HEK293 (cell line): Measurements from ENCODE around the gene ZP4.

ENCODE experiments used
- CTCF ChIA-PET: fragments of 350-600 bp; formaldehyde crosslinking; extraction: SDS; loops from one replicate; lab custom pipeline; 2021; ENCODE audit warnings: antibody characterized with exemption; lab: Yijun Ruan, JAX
- POLR2A ChIA-PET: fragments of 300-600 bp; formaldehyde crosslinking; extraction: SDS; loops from one replicate; lab custom pipeline; 2020; ENCODE audit warnings: antibody characterized with exemption, inconsistent platforms; lab: Yijun Ruan, JAX
- H3K27ac ChIP-seq: fragments of 200-500 bp; sonication (Bioruptor generic); 2 replicates; pipeline ENCODE4 v1.5.1; 2014; ENCODE audit warnings: low read depth, low read length, control low read depth, inconsistent platforms; ENCODE audit errors: extremely low read depth
- H3K36me3 ChIP-seq, 2 experiments: fragments of 200-500 bp in 1 of 2; sonication (Bioruptor generic) in 1 of 2; 1 replicate in 1 of 2; 2 replicates in 1 of 2; pipeline ENCODE4 v1.5.1; 2014 to 2017; ENCODE audit warnings: inconsistent platforms in 2 of 2, low read length in 2 of 2; ENCODE audit not compliant: control insufficient read depth in 2 of 2, insufficient read depth in 1 of 2
- H3K4me1 ChIP-seq: fragments of 200-500 bp; sonication (Bioruptor generic); 2 replicates; pipeline ENCODE4 v1.5.1; 2014; ENCODE audit warnings: mild to moderate bottlenecking, low read length, inconsistent platforms; ENCODE audit not compliant: control insufficient read depth, insufficient read depth
- H3K4me3 ChIP-seq: 2 replicates; pipeline ENCODE4 v1.5.1; 2011; ENCODE audit warnings: low read depth, mild to moderate bottlenecking, control low read depth, low read length, moderate library complexity
- H3K9me3 ChIP-seq: fragments of 200-500 bp; sonication (Bioruptor generic); 2 replicates; pipeline ENCODE4 v1.5.1; 2014; ENCODE audit warnings: low read depth, low read length, inconsistent platforms; ENCODE audit not compliant: control insufficient read depth, insufficient read depth
- GLI2 ChIP-seq: fragments of 450-650 bp; formaldehyde crosslinking; IDR thresholded peaks from 2 replicates; pipeline ENCODE4; 2017; ENCODE audit warnings: missing biosample characterization, missing genetic modification characterization, low read depth, borderline replicate concordance
- KLF1 ChIP-seq: fragments of 450-650 bp; formaldehyde crosslinking; IDR thresholded peaks from 2 replicates; pipeline ENCODE4 v1.5.1; 2016; ENCODE audit warnings: missing biosample characterization, missing genetic modification characterization
- KLF8 ChIP-seq: fragments of 450-650 bp; formaldehyde crosslinking; IDR thresholded peaks from 2 replicates; pipeline ENCODE4 v1.5.1; 2016; ENCODE audit warnings: missing biosample characterization, missing genetic modification characterization
- RBAK ChIP-seq: fragments of 450-650 bp; formaldehyde crosslinking; IDR thresholded peaks from 2 replicates; pipeline ENCODE4 v1.5.1; 2016; ENCODE audit warnings: missing biosample characterization, missing genetic modification characterization
- REPIN1 ChIP-seq: fragments of 450-650 bp; formaldehyde crosslinking; IDR thresholded peaks from 2 replicates; pipeline ENCODE4 v1.5.1; 2017; ENCODE audit warnings: missing biosample characterization, missing genetic modification characterization, low read depth
- SCRT1 ChIP-seq: fragments of 450-650 bp; formaldehyde crosslinking; IDR thresholded peaks from 2 replicates; pipeline ENCODE4 v1.5.1; 2016; ENCODE audit warnings: missing biosample characterization, missing genetic modification characterization, borderline replicate concordance
- ZBTB17 ChIP-seq: fragments of 450-650 bp; formaldehyde crosslinking; IDR thresholded peaks from 2 replicates; pipeline ENCODE4 v1.5.1; 2016; ENCODE audit warnings: missing biosample characterization, missing genetic modification characterization
- ZBTB7A ChIP-seq: fragments of 450-650 bp; formaldehyde crosslinking; IDR thresholded peaks from 2 replicates; pipeline ENCODE4 v1.5.1; 2016; ENCODE audit warnings: low read depth, missing biosample characterization, missing genetic modification characterization
- ZNF530 ChIP-seq: fragments of 450-650 bp; formaldehyde crosslinking; IDR thresholded peaks from 2 replicates; pipeline ENCODE4 v1.5.1; 2016; ENCODE audit warnings: low read depth, missing biosample characterization, missing genetic modification characterization
- ZNF549 ChIP-seq: fragments of 450-650 bp; IDR thresholded peaks from 2 replicates; pipeline ENCODE4 v1.5.1; 2018; ENCODE audit warnings: missing biosample characterization, missing genetic modification characterization, mild to moderate bottlenecking, inconsistent platforms, moderate library complexity
- ZNF660 ChIP-seq: fragments of 450-650 bp; IDR thresholded peaks from 2 replicates; pipeline ENCODE4 v1.5.1; 2018; ENCODE audit warnings: missing biosample characterization, mild to moderate bottlenecking, missing genetic modification characterization
- TF ChIP-seq, protein P1 (sequence below): fragments of 450-650 bp; formaldehyde crosslinking; conservative IDR thresholded peaks from 2 replicates; pipeline ENCODE4 v1.5.1; 2016; ENCODE audit warnings: low read depth, missing biosample characterization, missing genetic modification characterization
- TF ChIP-seq, protein P2 (sequence below): fragments of 450-650 bp; formaldehyde crosslinking; IDR thresholded peaks from 2 replicates; pipeline ENCODE4 v1.5.1; 2016; ENCODE audit warnings: missing biosample characterization, missing genetic modification characterization
- TF ChIP-seq, protein P3 (sequence below): fragments of 450-650 bp; formaldehyde crosslinking; IDR thresholded peaks from 2 replicates; pipeline ENCODE4 v1.5.1; 2016; ENCODE audit warnings: missing biosample characterization, missing genetic modification characterization
- TF ChIP-seq, protein P4 (sequence below): fragments of 450-650 bp; formaldehyde crosslinking; IDR thresholded peaks from 2 replicates; pipeline ENCODE4 v1.5.1; 2016; ENCODE audit warnings: missing biosample characterization, missing genetic modification characterization
- TF ChIP-seq, protein P5 (sequence below): sonication (generic); formaldehyde crosslinking; IDR thresholded peaks from 2 replicates; pipeline ENCODE4 v1.8.1; 2022; ENCODE audit warnings: mild to moderate bottlenecking, moderate library complexity, missing genetic modification reagents
- TF ChIP-seq, protein P6 (sequence below): fragments of 450-650 bp; formaldehyde crosslinking; IDR thresholded peaks from 2 replicates; pipeline ENCODE4 v1.5.1; 2016; ENCODE audit warnings: missing biosample characterization, missing genetic modification characterization
- TF ChIP-seq, protein P7 (sequence below): fragments of 450-650 bp; formaldehyde crosslinking; IDR thresholded peaks from 2 replicates; pipeline ENCODE4 v1.5.1; 2016; ENCODE audit warnings: missing biosample characterization, missing genetic modification characterization
- TF ChIP-seq, protein P8 (sequence below): fragments of 450-650 bp; formaldehyde crosslinking; IDR thresholded peaks from 2 replicates; pipeline ENCODE4 v1.5.1; 2016; ENCODE audit warnings: missing biosample characterization, missing genetic modification characterization, low read depth

ZP4 gene

DNA sequence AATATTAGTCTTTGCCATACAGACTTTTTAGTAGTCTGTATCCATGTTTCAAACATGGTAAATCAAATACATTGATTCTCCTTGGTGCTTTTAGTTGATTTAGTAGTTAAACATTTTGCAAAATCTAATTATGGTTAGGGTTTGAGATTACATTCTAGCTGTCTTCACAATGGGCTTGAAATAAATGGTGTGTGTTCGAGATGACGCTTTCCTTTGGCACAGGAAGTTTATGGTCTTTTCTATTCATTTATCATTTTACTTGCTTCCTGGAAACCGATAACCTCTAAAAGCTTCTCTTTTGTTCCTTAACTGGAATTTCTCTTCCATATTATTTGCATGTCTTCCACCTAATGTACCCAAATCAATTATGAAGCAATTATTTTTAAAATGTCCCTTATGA is 38.4 kb downstream of the ZP4 start:
- no peaks in the 10 kb centered on the region for H3K36me3 ChIP-seq
- ChIA-PET POLR2A (no interaction called here), CTCF (interaction anchor here (0.5 to 7.4 kb wide), 21 partner anchors 11 to 1888 kb away, joined by 3 to 120 read pairs (median 5); no protein-coding TSS in a partner anchor)
- no peaks in the 10 kb centered on the region for H3K9me3 ChIP-seq
- no peak for TF ChIP-seq ZBTB7A (tag by site-specific recombination)
- TF ChIP-seq, protein P1, sequence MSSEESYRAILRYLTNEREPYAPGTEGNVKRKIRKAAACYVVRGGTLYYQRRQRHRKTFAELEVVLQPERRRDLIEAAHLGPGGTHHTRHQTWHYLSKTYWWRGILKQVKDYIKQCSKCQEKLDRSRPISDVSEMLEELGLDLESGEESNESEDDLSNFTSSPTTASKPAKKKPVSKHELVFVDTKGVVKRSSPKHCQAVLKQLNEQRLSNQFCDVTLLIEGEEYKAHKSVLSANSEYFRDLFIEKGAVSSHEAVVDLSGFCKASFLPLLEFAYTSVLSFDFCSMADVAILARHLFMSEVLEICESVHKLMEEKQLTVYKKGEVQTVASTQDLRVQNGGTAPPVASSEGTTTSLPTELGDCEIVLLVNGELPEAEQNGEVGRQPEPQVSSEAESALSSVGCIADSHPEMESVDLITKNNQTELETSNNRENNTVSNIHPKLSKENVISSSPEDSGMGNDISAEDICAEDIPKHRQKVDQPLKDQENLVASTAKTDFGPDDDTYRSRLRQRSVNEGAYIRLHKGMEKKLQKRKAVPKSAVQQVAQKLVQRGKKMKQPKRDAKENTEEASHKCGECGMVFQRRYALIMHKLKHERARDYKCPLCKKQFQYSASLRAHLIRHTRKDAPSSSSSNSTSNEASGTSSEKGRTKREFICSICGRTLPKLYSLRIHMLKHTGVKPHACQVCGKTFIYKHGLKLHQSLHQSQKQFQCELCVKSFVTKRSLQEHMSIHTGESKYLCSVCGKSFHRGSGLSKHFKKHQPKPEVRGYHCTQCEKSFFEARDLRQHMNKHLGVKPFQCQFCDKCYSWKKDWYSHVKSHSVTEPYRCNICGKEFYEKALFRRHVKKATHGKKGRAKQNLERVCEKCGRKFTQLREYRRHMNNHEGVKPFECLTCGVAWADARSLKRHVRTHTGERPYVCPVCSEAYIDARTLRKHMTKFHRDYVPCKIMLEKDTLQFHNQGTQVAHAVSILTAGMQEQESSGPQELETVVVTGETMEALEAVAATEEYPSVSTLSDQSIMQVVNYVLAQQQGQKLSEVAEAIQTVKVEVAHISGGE: no peak
- TF ChIP-seq, protein P2, sequence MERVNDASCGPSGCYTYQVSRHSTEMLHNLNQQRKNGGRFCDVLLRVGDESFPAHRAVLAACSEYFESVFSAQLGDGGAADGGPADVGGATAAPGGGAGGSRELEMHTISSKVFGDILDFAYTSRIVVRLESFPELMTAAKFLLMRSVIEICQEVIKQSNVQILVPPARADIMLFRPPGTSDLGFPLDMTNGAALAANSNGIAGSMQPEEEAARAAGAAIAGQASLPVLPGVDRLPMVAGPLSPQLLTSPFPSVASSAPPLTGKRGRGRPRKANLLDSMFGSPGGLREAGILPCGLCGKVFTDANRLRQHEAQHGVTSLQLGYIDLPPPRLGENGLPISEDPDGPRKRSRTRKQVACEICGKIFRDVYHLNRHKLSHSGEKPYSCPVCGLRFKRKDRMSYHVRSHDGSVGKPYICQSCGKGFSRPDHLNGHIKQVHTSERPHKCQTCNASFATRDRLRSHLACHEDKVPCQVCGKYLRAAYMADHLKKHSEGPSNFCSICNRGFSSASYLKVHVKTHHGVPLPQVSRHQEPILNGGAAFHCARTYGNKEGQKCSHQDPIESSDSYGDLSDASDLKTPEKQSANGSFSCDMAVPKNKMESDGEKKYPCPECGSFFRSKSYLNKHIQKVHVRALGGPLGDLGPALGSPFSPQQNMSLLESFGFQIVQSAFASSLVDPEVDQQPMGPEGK (tag by site-specific recombination): no peak
- no peaks in the 10 kb centered on the region for H3K4me1 ChIP-seq
- H3K27ac ChIP-seq: no peak overlapping the region
- no peak overlapping the region for H3K4me3 ChIP-seq

DNA sequence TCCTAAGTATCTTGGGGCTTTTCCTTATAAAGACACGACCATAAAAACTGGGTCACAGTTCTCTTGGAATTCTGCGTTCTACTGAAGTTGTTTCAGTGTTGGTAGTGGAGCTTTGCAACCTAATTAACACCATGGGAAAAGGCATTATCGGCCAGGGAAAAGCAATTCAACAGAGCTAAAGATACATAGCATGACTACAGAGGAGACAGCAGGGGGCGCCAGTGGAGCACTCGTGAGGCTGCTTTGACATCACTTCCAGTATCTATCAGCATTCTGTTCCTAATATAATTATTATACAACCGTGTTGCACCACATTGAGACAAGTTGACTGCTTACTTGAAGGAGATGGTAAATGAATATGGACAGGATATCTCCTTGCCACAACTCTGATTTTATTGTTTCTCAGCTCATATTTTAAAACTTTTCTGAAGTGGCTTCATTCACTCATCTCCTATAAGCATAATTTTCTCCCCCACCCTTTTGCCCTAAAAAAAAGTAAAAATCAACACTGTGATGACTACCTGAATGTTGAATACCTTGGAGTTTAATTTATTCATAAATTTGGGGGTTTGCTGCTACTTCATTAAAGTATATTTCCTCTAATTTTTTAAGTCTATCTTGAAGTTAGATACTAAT is 39.4 kb downstream of the ZP4 start:
- ChIA-PET CTCF (interaction anchor here (0.5 to 7.4 kb wide), 61 partner anchors 9 to 1355 kb away, joined by 3 to 120 read pairs (median 4); no protein-coding TSS in a partner anchor), POLR2A (interaction anchor here (0.5 kb wide), 1 partner anchor 199 kb away, joined by 3 read pairs; no protein-coding TSS in a partner anchor)
- no peaks in the 10 kb centered on the region for H3K9me3 ChIP-seq
- H3K36me3 ChIP-seq: no peaks in the 10 kb centered on the region
- H3K4me3 ChIP-seq: no peak overlapping the region
- H3K4me1 ChIP-seq: no peaks in the 10 kb centered on the region
- no peak overlapping the region for H3K27ac ChIP-seq
- TF ChIP-seq, protein P3, sequence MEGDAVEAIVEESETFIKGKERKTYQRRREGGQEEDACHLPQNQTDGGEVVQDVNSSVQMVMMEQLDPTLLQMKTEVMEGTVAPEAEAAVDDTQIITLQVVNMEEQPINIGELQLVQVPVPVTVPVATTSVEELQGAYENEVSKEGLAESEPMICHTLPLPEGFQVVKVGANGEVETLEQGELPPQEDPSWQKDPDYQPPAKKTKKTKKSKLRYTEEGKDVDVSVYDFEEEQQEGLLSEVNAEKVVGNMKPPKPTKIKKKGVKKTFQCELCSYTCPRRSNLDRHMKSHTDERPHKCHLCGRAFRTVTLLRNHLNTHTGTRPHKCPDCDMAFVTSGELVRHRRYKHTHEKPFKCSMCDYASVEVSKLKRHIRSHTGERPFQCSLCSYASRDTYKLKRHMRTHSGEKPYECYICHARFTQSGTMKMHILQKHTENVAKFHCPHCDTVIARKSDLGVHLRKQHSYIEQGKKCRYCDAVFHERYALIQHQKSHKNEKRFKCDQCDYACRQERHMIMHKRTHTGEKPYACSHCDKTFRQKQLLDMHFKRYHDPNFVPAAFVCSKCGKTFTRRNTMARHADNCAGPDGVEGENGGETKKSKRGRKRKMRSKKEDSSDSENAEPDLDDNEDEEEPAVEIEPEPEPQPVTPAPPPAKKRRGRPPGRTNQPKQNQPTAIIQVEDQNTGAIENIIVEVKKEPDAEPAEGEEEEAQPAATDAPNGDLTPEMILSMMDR (tag by site-specific recombination): peak; percentile 30; the same call in 1 of the 2 replicates
- TF ChIP-seq, protein P4, sequence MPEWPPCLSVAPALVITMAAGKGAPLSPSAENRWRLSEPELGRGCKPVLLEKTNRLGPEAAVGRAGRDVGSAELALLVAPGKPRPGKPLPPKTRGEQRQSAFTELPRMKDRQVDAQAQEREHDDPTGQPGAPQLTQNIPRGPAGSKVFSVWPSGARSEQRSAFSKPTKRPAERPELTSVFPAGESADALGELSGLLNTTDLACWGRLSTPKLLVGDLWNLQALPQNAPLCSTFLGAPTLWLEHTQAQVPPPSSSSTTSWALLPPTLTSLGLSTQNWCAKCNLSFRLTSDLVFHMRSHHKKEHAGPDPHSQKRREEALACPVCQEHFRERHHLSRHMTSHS: no peak
- TF ChIP-seq, protein P5, sequence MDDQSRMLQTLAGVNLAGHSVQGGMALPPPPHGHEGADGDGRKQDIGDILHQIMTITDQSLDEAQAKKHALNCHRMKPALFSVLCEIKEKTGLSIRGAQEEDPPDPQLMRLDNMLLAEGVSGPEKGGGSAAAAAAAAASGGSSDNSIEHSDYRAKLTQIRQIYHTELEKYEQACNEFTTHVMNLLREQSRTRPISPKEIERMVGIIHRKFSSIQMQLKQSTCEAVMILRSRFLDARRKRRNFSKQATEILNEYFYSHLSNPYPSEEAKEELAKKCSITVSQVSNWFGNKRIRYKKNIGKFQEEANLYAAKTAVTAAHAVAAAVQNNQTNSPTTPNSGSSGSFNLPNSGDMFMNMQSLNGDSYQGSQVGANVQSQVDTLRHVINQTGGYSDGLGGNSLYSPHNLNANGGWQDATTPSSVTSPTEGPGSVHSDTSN (CRISPR knock-in tag): no peak
- no peak for TF ChIP-seq SCRT1 (tag by site-specific recombination)
- peak; percentile 72 for TF ChIP-seq ZNF660 (tag by site-specific recombination)
- TF ChIP-seq, protein P6, sequence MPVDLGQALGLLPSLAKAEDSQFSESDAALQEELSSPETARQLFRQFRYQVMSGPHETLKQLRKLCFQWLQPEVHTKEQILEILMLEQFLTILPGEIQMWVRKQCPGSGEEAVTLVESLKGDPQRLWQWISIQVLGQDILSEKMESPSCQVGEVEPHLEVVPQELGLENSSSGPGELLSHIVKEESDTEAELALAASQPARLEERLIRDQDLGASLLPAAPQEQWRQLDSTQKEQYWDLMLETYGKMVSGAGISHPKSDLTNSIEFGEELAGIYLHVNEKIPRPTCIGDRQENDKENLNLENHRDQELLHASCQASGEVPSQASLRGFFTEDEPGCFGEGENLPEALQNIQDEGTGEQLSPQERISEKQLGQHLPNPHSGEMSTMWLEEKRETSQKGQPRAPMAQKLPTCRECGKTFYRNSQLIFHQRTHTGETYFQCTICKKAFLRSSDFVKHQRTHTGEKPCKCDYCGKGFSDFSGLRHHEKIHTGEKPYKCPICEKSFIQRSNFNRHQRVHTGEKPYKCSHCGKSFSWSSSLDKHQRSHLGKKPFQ (tag by site-specific recombination): no peak
- TF ChIP-seq RBAK: no peak
- no peak for TF ChIP-seq KLF1
- TF ChIP-seq REPIN1: no peak
- no peak for TF ChIP-seq ZNF530
- TF ChIP-seq, protein P7, sequence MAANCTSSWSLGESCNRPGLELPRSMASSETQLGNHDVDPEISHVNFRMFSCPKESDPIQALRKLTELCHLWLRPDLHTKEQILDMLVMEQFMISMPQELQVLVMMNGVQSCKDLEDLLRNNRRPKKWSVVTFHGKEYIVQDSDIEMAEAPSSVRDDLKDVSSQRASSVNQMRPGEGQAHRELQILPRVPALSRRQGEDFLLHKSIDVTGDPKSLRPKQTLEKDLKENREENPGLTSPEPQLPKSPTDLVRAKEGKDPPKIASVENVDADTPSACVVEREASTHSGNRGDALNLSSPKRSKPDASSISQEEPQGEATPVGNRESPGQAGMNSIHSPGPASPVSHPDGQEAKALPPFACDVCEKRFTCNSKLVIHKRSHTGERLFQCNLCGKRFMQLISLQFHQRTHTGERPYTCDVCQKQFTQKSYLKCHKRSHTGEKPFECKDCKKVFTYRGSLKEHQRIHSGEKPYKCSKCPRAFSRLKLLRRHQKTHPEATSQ (tag by site-specific recombination): no peak
- no peak for TF ChIP-seq ZNF549 (tag by site-specific recombination)
- no peak for TF ChIP-seq KLF8
- peak; percentile 68 for TF ChIP-seq ZBTB17 (tag by site-specific recombination)
- TF ChIP-seq, protein P8, sequence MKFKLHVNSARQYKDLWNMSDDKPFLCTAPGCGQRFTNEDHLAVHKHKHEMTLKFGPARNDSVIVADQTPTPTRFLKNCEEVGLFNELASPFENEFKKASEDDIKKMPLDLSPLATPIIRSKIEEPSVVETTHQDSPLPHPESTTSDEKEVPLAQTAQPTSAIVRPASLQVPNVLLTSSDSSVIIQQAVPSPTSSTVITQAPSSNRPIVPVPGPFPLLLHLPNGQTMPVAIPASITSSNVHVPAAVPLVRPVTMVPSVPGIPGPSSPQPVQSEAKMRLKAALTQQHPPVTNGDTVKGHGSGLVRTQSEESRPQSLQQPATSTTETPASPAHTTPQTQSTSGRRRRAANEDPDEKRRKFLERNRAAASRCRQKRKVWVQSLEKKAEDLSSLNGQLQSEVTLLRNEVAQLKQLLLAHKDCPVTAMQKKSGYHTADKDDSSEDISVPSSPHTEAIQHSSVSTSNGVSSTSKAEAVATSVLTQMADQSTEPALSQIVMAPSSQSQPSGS (tag by site-specific recombination): no peak
- TF ChIP-seq GLI2 (tag by site-specific recombination): no peak
